ENCODE data around the gene TMEM63C.

- no peak for TF ChIP-seq POLR2A (IDR thresholded peaks at IDR 0.05; ENCODE audit: low read length)
- TF ChIP-seq GATA1 (IDR thresholded peaks at IDR 0.05; ENCODE audit: low read depth, low read length) = no peak
Observed at GRCh38 chr14:77284466-77284865, 102.9 kb downstream of the TMEM63C start.
